Measurements from ENCODE around the gene NFATC1.
"Not testable (repeated sequence)": the region's sequence is repeated elsewhere in the genome, so short reads cannot be mapped to it uniquely, and the experiment has no call there.

The NFATC1 gene

GRCh38 chr18:79376661-79377060 lies 19.1 kb upstream of the NFATC1 start:
- DNase-seq = not testable (repeated sequence)

GRCh38 chr18:79377187-79377891 lies 18.4 kb upstream of the NFATC1 start:
- no peak for DNase-seq

DNA sequence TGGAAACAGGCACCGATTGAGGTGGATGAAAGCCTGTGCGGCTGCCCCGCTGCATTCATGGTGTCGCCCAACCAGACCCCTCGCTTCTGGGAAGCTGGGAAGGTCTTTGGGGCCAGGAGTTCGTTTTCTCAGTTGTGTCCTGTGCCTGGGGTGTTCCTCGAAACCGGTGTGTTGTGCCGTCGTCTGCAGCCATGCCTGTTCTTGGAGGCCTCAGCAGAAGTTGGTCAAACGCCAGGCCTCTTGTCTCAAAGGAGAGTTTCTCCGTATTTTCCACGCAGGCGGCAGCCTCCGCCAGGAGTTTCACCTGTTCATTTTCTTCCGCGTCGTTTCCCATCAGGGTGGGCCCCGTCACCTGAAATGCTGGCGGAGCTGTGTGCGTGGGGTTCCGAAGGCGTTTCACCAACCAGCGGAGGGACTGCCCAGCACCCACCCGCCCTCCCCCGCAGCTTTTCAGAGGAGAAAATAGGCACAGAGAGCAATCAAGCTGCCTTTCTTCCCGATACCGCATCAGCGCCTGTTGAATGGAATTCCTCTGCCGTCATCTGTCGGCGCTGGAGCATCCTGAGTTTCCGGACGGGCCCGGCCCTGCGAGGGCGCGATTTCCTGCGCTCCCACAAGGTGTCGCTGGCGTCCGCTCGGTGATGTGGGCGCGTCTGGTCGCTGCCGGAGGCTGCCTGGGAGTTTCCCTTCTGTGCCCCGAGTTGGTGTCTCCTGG lies 17.0 kb upstream of the NFATC1 start:
- no peak for DNase-seq

DNA sequence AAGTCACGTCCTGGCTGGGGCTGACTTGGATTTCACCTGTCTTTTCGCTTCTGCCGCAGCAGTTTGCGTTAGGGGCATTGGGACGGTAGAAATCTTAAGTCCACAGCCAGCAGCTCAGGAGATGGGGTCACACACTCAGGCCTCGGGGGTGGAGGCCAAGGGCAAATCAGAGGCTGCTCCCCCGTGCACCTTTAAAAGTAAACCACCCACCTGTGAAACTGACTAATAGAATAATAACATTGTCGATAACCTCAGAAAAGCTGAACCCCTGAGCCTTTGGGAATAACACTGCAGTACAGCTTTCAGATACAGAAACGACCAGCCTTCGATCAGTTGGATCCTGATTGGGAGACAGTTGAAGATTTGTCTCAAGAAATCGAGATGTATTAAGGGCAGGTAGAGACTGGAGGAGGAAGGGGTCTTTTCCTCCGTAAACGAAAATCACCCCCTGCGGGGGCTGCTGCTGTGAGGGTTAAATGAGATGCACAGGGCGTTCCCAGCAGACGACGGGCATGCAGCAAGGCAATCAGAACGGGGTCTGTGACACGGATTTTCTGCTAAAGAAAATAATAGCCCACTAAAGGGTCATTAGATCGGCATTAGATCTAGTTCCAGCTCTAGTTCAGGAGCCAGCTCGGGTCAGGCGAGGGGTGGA lies 16.4 kb upstream of the NFATC1 start:
- no peak for DNase-seq

DNA sequence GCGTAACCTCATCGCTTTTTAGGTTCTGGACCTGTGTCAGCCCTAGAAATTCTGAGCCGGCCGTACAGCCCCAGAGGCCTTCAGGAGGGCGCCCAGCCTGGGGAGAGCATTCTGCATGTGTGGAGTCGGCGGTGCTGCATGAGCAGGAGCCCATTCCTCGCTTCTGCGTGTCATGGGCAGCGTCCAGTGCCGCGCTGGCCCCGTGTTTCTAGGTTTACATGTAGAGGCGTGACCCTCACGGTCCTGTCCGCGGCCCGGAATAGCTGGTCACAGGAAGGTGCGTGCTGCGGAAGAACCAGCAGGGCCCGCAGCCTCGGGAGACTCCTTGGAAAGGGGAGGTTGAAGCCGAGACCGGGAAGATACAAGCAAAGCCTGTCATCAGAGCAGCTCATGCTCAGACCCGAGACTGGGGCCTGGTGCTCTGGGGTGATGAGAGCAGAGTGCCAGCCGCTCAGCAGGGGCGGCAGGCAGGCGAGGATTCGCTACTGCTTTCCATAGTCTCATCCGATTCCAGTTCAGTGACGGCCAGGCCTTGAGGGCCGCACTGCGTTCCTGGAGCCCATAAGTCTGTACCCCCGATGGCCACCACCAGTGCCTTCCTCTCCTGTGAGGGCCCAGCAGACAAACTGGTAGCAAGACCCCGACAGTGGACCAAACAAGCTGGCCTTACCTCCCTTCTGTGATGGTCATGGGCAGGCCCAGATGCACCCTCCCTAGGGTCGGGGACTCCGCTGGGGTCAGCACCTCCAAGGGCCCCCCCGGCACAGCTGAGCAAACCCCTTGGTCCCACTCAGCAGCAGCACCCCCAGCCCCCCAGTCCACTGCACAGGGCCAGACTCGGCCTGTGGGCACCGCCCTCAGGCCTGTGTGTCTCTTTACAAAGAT lies 15.6 kb upstream of the NFATC1 start:
- no peak for DNase-seq

DNA sequence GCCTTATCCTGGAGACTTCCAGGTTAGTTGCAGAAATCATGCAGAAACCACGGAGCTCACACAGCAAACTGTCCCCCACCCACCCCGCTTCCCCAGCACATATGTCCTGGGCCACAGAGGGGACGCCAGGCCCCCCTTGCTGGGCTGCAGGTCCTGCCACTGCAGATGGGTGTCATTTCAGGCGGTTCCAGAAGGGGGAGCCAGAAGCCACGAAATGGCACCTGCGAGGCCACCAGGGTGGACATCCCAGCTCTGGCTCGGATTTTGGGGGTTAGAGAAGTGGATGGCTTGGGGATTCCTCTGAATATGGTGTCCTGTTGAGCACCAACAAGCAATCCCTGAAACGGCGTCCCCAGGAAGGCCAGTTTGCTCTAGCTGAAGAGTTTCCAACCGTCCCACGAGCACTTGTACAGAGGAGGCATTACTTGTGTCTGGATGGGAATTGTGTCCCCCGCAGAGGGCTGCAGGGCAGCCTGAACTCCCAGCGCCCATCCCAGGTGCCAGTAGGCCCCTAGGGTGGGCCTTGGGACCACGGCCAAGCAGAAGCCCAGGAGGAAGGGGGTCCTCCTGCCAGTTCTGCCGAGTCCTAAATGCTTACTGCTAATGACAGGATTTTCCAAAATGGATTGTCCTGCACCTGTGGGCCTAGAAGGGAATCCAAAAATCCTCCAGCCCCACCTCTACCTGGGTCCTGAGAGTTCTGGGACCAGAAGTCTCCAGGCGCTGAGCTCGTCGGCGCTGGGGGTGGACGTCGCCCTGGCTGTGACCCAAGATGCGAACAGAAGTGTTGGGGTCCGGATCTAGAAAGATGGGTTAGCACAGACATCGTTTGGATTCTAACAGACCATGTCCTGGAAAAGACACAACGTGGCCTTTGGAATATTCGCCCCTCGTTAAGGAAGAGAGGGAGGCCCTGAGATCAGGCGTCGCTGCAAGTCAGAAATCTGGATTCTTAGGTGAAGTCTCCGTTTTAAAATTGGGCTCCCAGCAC lies 14.6 kb upstream of the NFATC1 start:
- DNase-seq = no peak

DNA sequence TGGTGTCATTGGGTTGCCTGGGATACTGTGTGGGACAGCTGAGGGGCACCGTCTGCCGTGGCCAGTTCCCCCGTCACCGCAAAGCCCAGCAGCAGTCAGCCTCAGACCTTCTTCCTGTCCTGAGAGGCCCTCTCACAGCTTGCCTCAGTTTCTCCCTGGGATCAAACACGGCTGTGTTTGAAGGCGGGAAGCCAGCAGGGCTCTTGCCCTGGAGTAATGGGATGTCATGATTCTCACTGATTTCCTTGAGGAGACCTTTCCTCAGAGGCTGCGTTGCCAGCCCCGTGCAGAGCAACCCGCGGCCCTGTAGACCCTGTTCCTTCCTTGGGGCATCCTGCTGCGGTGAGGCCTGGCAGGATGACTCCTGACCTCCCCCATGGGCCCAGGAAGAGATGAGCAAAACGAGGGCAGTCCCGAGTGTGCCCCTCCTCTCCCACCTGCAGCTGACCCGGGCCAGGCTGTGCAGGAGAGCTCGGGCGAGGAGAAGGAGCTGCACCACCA lies 13.9 kb upstream of the NFATC1 start:
- DNase-seq = no peak

GRCh38 chr18:79382681-79383387 lies 12.9 kb upstream of the NFATC1 start:
- DNase-seq = no peak

DNA sequence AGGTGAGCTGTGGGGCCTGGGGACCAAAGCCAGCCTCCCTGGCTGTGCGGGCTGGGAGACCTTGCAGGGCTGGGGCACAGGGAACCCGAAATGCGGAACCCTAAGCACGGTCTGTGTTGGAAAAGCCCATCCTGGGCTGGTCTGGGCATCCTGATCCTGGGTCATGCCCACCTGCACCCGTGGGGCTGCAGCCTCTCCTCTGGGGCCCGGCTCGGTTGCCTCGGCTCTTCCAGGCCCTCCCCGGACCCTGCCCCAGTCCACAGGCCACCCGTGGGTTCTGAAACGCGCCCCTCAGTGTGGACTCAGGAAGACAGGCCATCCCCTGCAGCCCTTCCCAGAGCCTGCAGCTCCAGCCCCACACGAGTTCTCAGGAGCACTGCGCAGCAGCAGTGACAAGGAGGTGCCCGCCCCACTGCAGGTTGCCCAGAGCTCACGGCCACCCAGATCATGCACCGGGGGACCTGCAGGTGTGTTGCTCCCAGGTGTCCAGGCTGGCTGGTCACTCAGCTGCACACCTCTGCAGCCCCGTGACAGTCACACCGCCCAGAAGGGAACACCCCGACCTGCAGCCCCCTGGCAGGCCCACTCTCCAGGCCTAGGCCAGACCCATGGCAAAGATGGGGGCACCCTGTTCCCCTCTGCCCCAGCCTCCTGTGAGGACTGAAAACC lies 12.2 kb upstream of the NFATC1 start:
- DNase-seq = no peak

DNA sequence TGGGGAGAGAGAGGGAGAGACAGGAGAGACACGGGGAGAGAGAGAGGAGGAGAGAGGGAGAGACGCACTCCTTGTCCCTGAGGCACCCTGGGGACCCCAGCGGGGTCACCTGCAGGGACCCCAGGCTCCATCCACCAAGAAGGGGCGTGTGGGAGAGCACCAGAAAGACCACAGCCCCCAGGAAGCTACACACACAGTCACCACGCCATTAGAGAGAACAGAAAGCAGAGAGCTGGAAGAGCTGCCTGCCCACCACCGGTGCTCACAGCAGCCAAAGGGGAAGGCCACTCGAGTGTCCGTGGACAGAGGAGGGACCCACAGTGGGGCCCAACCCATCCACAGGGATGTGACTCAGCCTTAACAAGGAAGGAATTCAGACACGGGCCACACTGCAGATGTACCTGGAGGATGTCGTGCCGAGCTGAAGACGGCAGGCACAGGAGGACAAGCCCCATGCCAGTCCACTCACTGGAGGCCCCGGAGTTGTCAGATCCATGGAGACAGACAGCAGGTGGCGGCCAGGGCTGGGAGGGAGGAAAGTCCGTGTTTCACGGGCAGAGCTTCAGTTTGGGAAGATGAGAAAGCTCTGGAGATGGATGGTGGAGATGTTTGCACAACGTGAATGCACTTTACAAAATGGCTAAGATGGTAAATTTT lies 11.5 kb upstream of the NFATC1 start:
- DNase-seq = no peak

DNA sequence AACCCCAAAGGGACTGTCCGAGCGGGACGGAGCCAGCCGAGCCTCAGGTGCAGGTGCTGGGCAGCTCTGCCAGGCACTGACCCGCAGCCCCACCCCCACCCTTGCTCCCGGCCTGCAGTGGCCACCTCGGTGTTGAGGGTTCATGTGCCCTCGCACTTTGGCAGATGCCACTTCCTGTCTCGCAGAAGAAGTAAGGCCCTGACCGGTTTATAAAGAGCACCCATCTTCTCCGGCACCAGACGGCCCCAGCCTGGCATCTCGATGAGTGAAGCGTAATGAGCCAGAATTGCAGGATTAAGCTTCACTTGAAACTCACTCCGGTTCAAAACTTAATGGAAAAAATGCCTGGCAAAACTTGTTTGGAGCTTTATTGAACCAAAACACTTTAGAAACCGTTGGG lies 10.9 kb upstream of the NFATC1 start:
- no peak for DNase-seq

DNA sequence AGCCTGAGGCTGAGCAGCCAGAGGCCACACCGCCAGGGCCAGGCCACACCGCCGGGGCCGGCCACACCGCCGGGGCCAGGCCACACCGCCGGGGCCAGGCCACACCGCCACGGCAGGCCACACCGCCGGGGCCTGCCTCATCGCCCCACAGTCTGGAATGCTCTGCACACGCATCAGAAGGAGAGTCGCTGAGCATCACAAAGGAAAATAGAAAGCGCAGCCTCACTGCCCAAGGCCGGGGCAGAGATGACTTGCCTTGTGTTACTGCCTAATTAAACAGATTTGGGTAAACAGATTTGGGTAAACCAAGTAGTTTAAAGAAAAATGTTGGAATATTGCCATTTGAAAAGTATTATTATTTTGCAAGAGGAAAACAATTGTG lies 10.4 kb upstream of the NFATC1 start:
- DNase-seq = no peak

- no peak for DNase-seq
Observed at GRCh38 chr18:79385708-79386341, 9.9 kb upstream of the NFATC1 start.

DNA sequence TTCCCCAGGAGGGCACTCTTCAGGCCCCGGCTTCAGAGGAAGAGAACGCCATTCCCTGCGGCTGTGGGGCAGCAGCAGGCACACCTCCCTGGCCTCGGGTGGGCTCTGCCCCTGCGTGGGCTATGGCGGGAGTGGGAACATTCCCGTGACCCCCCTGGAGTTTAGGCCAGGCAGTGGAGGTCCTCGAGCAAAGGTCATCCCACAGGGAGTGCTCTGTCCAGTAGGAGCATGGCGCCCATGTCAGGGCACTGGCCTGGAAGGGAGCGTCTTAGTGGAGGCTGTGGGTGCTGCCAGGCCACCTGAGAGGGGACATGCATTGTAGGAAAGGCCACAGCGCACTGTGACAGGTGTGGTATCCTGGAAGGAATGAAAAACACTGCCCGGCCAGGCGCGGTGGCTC lies 9.2 kb upstream of the NFATC1 start:
- no peak for DNase-seq

DNA sequence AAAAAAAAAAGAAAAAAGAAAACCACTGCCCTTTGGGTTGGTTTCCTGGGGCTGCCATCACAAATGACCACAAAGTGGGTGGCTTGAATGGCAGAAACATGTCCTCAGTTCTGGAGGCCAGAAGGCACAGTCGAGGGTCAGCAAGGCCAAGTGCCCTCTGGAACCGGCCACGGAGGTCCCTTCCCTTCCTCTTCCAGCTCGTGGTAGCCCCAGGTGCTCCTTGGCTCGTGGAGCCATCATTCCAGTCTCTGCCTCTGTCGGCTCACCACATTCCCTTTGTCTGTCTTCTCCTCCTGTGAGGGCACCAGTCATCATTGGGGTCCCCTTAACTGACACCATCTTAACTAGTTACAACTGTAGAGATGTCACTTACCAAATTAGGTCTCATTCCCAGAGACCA lies 8.5 kb upstream of the NFATC1 start:
- DNase-seq = no peak

- no peak for DNase-seq
Observed at GRCh38 chr18:79387615-79388014, 8.1 kb upstream of the NFATC1 start.

DNA sequence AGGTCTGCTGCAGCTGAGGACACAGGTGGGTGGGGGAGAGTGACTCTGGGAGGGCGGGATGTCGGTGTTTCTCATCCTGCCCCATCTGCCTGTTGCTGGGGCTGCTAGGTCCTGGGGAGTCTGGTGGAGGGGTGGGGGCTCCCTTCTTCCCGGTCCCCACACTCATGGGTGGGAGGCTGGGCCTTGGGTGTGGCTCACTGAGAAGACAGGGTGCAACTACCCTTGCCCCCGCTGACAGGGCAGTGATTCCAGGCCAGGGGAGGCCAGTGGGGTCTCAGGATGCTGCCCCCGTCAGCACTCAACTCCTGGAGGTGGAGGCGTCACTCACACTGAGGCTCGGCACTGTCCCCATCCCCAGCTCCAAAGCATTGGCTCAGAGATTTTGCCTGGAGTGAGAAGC lies 7.7 kb upstream of the NFATC1 start:
- no peak for DNase-seq

GRCh38 chr18:79389689-79390088 lies 6.0 kb upstream of the NFATC1 start:
- no peak for DNase-seq

DNA sequence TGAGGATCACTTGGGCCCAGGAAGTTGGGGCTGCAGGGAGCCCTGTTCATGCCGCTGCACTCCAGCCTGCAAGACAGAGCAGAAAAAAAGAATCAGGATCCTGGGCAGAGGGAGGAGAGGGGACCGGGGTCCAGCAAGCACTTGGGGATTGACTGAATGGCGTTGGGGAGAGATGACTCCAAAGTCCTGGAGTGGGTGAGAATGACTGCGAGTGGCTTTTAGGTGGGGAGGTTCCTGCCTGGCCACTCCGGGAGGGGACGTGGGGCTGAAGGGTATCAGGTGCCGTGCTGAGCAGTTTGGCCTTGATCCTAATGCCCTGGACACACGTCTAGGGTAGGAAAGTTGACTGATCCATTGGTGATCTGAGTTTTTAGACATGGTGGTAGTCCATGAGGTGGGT lies 3.5 kb upstream of the NFATC1 start:
- no peak for DNase-seq
